A673 (cell line): ENCODE results near the gene SLC8A2.

Experiments used
- CTCF ChIP-seq: fragments of 300-800, 200-600 bp; sonication (generic); conservative IDR thresholded peaks from 2 replicates; pipeline ENCODE4 v1.5.1; 2017; ENCODE audit warnings: low read depth, mild to moderate bottlenecking, antibody characterized with exemption, low read length, moderate library complexity, mixed read lengths
- EZH2 ChIP-seq: fragments of 200-600 bp; sonication (generic); IDR thresholded peaks from 2 replicates; pipeline ENCODE4 v1.6.1; 2017; ENCODE audit warnings: borderline replicate concordance, low read depth, mild to moderate bottlenecking, mixed read lengths, antibody characterized with exemption, low read length; ENCODE audit not compliant: poor library complexity, severe bottlenecking

GRCh38 chr19:47480658-47481057 is 9.0 kb upstream of the SLC8A2 start:
- no peak for TF ChIP-seq CTCF
- no peak for TF ChIP-seq EZH2
